ENCODE results near the gene ANKRD63. TPM values are rescaled to one million over a fixed set of nuclear protein-coding genes. Genes with fewer than 3 reads are reported as not detected.
A peak's percentile ranks its signal among the peaks of the same experiment; 100 is the strongest.

ANKRD63 gene
- total RNA-seq, 1 experiment from 2014 or later = 13.6 TPM

GRCh38 chr15:40240619-40241221 is 42.1 kb downstream of the ANKRD63 start:
- Histone ChIP-seq H3K27me3 (replicated peaks) (no peaks in the 10 kb centered on the region), H3K27ac (no peak overlapping the region), H3K9me3 (replicated peaks) (0 out of 2 replicates have a peak, but pooled peaks cover 4% of the 10 kb centered on the region), H3K4me3 (no peak overlapping the region), H3K36me3 (no peaks in the 10 kb centered on the region), H3K4me1 (replicated peaks) (peaks cover 12% of the 10 kb centered on the region)
- no peak for DNase-seq (ENCODE audit: low read depth in 1 of 2, low spot score in 2 of 2)

DNA sequence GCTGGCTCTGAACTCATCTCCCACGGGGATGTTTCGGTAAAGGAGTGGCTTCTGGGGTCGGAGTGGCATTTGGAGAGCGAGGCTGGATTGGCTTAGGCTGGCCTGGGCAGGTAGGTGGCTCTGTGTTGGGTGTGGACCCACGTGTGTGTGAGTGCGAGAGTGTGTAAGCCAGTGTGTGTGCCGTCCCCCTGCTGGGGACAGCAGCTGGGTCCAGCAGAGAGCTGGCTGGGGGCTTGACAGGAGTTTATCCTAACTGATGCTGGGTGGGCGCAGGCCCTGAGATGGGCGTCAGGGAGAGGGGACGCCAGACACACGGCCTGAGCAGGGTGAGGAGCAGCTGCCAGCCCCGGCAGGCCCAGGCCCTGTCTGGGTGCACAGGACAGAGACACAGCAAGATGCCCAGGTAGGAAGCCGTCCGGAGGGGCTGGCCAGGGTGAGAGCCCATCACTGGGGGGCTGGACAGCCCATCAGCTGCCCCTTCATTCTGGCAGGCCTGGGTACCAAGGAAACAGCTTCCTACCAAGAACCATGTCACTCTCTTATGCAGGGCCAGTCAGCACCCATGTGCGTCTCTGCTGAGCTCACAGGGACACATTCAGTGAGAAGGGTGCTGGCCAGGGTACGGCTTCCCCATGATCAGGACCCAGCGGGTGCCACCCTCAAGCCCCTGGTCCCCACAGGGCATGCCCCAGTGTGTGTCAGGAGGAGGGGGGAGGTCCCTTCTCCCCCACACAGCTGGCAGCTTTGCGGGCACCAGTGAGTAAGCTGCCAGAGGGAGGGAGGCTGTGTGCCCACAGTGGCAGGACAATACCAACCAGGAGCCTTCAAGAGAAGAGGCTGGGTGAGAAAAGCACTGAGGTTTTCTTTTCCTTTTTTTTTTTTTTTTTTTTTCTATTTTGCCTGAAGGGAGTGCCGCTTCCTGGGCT is 42.9 kb downstream of the ANKRD63 start:
- no peak for DNase-seq (ENCODE audit: low read depth in 1 of 2, low spot score in 2 of 2)
- Histone ChIP-seq H3K4me3 (no peak overlapping the region), H3K27ac (no peak overlapping the region)

GRCh38 chr15:40239404-40239692 is 43.5 kb downstream of the ANKRD63 start:
- Histone ChIP-seq H3K27me3 (replicated peaks) (no peaks in the 10 kb centered on the region), H3K4me3 (peak overlapping the region; percentile 27)
- DNase-seq (ENCODE audit: low read depth in 1 of 2, low spot score in 2 of 2) = no peak

More for the DNA sequence above, 42.9 kb downstream of the ANKRD63 start:
- H3K36me3 ChIP-seq = no peaks in the 10 kb centered on the region
- H3K27me3 ChIP-seq (replicated peaks) = no peaks in the 10 kb centered on the region
- 0 out of 2 replicates have a peak, but pooled peaks cover 4% of the 10 kb centered on the region for H3K9me3 ChIP-seq (replicated peaks)
- H3K4me1 ChIP-seq (replicated peaks) = peaks cover 12% of the 10 kb centered on the region

DNA sequence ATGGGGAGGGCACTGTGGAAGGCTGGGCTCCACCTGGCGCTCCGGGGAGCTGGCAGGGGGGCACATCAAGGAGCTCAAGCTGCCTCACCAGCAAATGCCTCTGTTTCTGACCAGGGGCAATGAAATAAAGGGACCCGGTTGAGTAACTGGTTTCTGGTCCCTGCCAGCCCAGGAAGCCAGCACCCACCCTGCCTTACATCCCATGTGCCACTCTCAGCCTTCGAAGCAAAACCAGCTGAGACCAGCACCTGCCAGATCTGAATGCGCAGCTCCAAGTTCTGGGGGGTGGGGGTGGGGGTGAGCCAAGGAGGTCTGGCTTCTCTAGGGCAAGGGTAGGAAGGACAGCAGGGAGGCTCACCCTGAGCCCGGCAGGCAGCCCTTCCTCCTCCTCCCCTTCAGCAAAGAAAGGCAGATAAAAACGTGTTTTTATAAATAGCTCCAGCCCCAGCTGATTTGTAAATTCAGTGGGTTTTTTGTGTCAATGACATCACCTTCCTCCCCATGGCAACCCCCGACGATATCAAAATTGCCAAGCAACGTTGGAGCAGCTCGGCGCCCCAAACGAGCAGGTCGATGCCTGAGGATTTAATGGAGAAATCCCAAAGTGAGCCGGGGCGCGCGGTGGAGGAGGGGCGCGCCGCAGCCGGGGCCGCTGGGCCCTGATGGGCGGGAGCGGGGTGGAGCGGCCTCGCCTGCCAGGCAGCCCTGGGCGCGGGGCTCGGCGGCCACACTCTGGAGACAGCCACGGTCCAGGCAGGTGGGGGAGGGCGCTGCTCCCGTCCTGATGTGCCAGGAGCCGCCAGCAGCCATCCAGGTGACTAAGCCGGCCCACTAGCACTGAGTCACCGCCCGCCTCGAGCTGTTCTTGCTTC is 44.1 kb downstream of the ANKRD63 start, which contains the start of gene PAK6:
PAK6 (plus strand) TSS at position 532 of the 872 bp plus-strand sequence. CDS start 25,723 bp downstream, outside the sequence.
- DNase-seq (ENCODE audit: low read depth in 1 of 2, low spot score in 2 of 2) = peak in 1 of 2 experiments; percentile 16
- peak within 1 kb of the TSS; percentile 27 for H3K4me3 ChIP-seq

More at GRCh38 chr15:40239404-40239692, 43.5 kb downstream of the ANKRD63 start:
- no peak overlapping the region for H3K27ac ChIP-seq
- 0 out of 2 replicates have a peak, but pooled peaks cover 4% of the 10 kb centered on the region for H3K9me3 ChIP-seq (replicated peaks)
- H3K4me1 ChIP-seq (replicated peaks) = peaks cover 12% of the 10 kb centered on the region
- no peaks in the 10 kb centered on the region for H3K36me3 ChIP-seq

DNA sequence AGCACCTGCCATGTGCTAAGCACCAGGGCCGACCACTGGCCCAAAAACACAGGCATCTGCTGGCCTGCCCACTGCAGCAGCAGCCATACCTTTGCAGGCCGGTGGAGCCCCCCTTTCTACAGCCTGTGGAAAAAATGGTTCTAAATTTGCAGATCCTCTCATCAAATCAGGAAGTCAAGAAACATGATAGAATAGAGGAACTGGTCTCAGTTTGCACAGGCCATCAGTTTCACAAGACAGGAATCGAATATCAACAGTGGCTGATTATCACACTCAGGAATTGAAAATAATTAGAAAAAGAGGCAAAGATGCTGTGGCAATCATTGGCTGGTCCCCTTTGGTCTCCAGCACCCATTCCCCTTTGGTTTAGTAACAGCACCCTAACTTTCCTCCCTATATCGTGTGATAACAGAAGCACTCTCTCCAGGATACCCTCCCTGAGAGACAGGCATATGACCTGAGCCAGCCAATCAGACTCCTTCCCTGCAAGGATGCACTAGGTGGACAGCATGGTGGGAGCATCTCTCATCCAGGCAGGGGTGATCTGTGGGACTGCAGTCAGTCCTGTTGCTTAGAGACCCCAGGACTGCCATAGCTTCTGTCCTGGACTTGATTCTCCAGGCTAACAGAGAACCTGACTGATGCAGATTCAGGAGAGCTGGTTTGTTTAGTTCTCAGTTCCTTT is 47.5 kb downstream of the ANKRD63 start:
- no peak overlapping the region for H3K27ac ChIP-seq
- no peak for DNase-seq (ENCODE audit: low read depth in 1 of 2, low spot score in 2 of 2)

More for the DNA sequence above, 44.1 kb downstream of the ANKRD63 start, which contains the start of gene PAK6:
- no peak within 1 kb of the TSS; the same call in 1 of the 2 replicates for H3K27ac ChIP-seq
- H3K27me3 ChIP-seq (replicated peaks) = no peaks in the 10 kb centered on the region
- H3K9me3 ChIP-seq (replicated peaks) = 0 out of 2 replicates have a peak, but pooled peaks cover 4% of the 10 kb centered on the region
- peaks cover 12% of the 10 kb centered on the region for H3K4me1 ChIP-seq (replicated peaks)
- no peaks in the 10 kb centered on the region for H3K36me3 ChIP-seq

GRCh38 chr15:40234783-40235182 is 48.1 kb downstream of the ANKRD63 start:
- Histone ChIP-seq H3K4me3 (no peak overlapping the region), H3K9me3 (replicated peaks) (0 out of 2 replicates have a peak, but pooled peaks cover 4% of the 10 kb centered on the region), H3K27me3 (replicated peaks) (no peaks in the 10 kb centered on the region), H3K36me3 (peaks cover 14% of the 10 kb centered on the region), H3K27ac (no peak overlapping the region), H3K4me1 (replicated peaks) (peaks cover 12% of the 10 kb centered on the region)
- no peak for DNase-seq (ENCODE audit: low read depth in 1 of 2, low spot score in 2 of 2)

More for the DNA sequence above, 47.5 kb downstream of the ANKRD63 start:
- Histone ChIP-seq H3K4me1 (replicated peaks) (peaks cover 12% of the 10 kb centered on the region), H3K27me3 (replicated peaks) (no peaks in the 10 kb centered on the region), H3K9me3 (replicated peaks) (0 out of 2 replicates have a peak, but pooled peaks cover 4% of the 10 kb centered on the region), H3K36me3 (peaks cover 11% of the 10 kb centered on the region), H3K4me3 (no peak overlapping the region)

- 0 out of 2 replicates have a peak, but pooled peaks cover 2% of the 10 kb centered on the region for H3K9me3 ChIP-seq (replicated peaks)
- H3K4me1 ChIP-seq (replicated peaks) = peaks cover 5% of the 10 kb centered on the region
- H3K36me3 ChIP-seq = peaks cover 22% of the 10 kb centered on the region
- H3K4me3 ChIP-seq = no peak overlapping the region
- H3K27ac ChIP-seq = no peak overlapping the region
- DNase-seq (ENCODE audit: low read depth in 1 of 2, low spot score in 2 of 2) = no peak
- no peaks in the 10 kb centered on the region for H3K27me3 ChIP-seq (replicated peaks)
These were observed 48.9 kb downstream of the ANKRD63 start for GRCh38 chr15:40233727-40234577.

GRCh38 chr15:40232625-40233070 is 50.2 kb downstream of the ANKRD63 start:
- H3K27me3 ChIP-seq (replicated peaks) = no peaks in the 10 kb centered on the region
- no peak overlapping the region for H3K4me3 ChIP-seq
- H3K36me3 ChIP-seq = peaks cover 30% of the 10 kb centered on the region
- H3K4me1 ChIP-seq (replicated peaks) = no peaks in the 10 kb centered on the region
- no peak for DNase-seq (ENCODE audit: low read depth in 1 of 2, low spot score in 2 of 2)
- no peak overlapping the region for H3K27ac ChIP-seq
- H3K9me3 ChIP-seq (replicated peaks) = no peaks in the 10 kb centered on the region

Other genes starting within 250 kb of the ANKRD63 start
- 355 and 405 TPM in 2 replicates for gene SRP14, start 243.9 kb downstream of the ANKRD63 start, total RNA-seq (2014; rRNA removed; shearing (Covaris generic))
- gene BMF, start 174.2 kb downstream of the ANKRD63 start, total RNA-seq (2014; rRNA removed; shearing (Covaris generic)) = 3.2 and 6.2 TPM in 2 replicates
- gene BUB1B, start 122.0 kb downstream of the ANKRD63 start, total RNA-seq (2014; rRNA removed; shearing (Covaris generic)) = 74.1 and 91.0 TPM in 2 replicates
- 0.05 and 0.09 TPM in 2 replicates for gene PAK6, start 44.0 kb downstream of the ANKRD63 start, total RNA-seq (2014; rRNA removed; shearing (Covaris generic))
- 34.8 and 61.9 TPM in 2 replicates for gene PLCB2, start 24.9 kb upstream of the ANKRD63 start, total RNA-seq (2014; rRNA removed; shearing (Covaris generic))
- 89.8 and 101 TPM in 2 replicates for gene INAFM2, start 40.6 kb upstream of the ANKRD63 start, total RNA-seq (2014; rRNA removed; shearing (Covaris generic))
- 29.5 and 39.0 TPM in 2 replicates for gene CCDC9B, start 57.9 kb upstream of the ANKRD63 start, total RNA-seq (2014; rRNA removed; shearing (Covaris generic))
- not detected in 2 replicates for gene PHGR1, start 68.0 kb upstream of the ANKRD63 start, total RNA-seq (2014; rRNA removed; shearing (Covaris generic))
- 0.21 and 0.28 TPM in 2 replicates for gene DISP2, start 75.2 kb upstream of the ANKRD63 start, total RNA-seq (2014; rRNA removed; shearing (Covaris generic))
- 63.7 and 96.6 TPM in 2 replicates for gene KNSTRN, start 99.7 kb upstream of the ANKRD63 start, total RNA-seq (2014; rRNA removed; shearing (Covaris generic))
- gene IVD, start 122.7 kb upstream of the ANKRD63 start, total RNA-seq (2014; rRNA removed; shearing (Covaris generic)) = 22.3 and 25.3 TPM in 2 replicates
- gene BAHD1, start 157.9 kb upstream of the ANKRD63 start, total RNA-seq (2014; rRNA removed; shearing (Covaris generic)) = 8.4 and 11.4 TPM in 2 replicates
- gene CHST14, start 187.9 kb upstream of the ANKRD63 start, total RNA-seq (2014; rRNA removed; shearing (Covaris generic)) = 28.7 and 30.2 TPM in 2 replicates

Data from SJSA1 (cell line).